Hepatocyte (in vitro differentiated cells): Measurements from ENCODE around the gene CLEC18B. TPM values are rescaled to one million over a fixed set of nuclear protein-coding genes. Genes with fewer than 3 reads are reported as not detected.
"Not testable (repeated sequence)": the region's sequence is repeated elsewhere in the genome, so short reads cannot be mapped to it uniquely, and the experiment has no call there.

ENCODE experiments used
- DNase-seq: peaks from one replicate; pipeline ENCODE4 v3.0.0-alpha.2; 2016; ENCODE audit warnings: low spot score
- H2AFZ ChIP-seq: fragments of 200-600 bp; sonication (generic); 2 replicates; pipeline ENCODE4 v1.6.0; 2016; ENCODE audit warnings: antibody characterized with exemption, mild to moderate bottlenecking
- H3K27ac ChIP-seq: fragments of 200-600 bp; sonication (generic); 2 replicates; pipeline ENCODE4 v1.5.1; 2016; ENCODE audit warnings: mild to moderate bottlenecking
- H3K27me3 ChIP-seq: fragments of 200-600 bp; sonication (generic); 2 replicates; pipeline ENCODE4 v1.6.1; 2016
- H3K36me3 ChIP-seq: fragments of 200-600 bp; sonication (generic); replicated peaks from 2 replicates; pipeline ENCODE4 v1.5.1; 2016; ENCODE audit warnings: low read depth; ENCODE audit not compliant: insufficient read depth
- H3K4me1 ChIP-seq: fragments of 200-600 bp; sonication (generic); 2 replicates; pipeline ENCODE4 v1.5.1; 2016; ENCODE audit warnings: mild to moderate bottlenecking, moderate library complexity; ENCODE audit not compliant: insufficient read depth
- H3K4me2 ChIP-seq: fragments of 200-600 bp; sonication (generic); 2 replicates; pipeline ENCODE4 v1.6.0; 2016
- H3K4me3 ChIP-seq: fragments of 200-600 bp; sonication (generic); 2 replicates; pipeline ENCODE4 v1.5.1; 2016; ENCODE audit warnings: mild to moderate bottlenecking
- H3K79me2 ChIP-seq: fragments of 200-600 bp; sonication (generic); 2 replicates; pipeline ENCODE4 v1.6.0; 2017; ENCODE audit warnings: mild to moderate bottlenecking
- H3K9me2 ChIP-seq: fragments of 200-600 bp; sonication (generic); replicated peaks from 2 replicates; pipeline ENCODE4 v1.6.0; 2017; ENCODE audit warnings: mild to moderate bottlenecking; ENCODE audit not compliant: insufficient read depth
- H3K9me3 ChIP-seq: fragments of 200-600 bp; sonication (generic); 2 replicates; pipeline ENCODE4 v1.5.1; 2016; ENCODE audit warnings: low read depth, mild to moderate bottlenecking
- H4K20me1 ChIP-seq: fragments of 200-600 bp; sonication (generic); 2 replicates; pipeline ENCODE4 v1.6.0; 2016; ENCODE audit warnings: mild to moderate bottlenecking; ENCODE audit not compliant: insufficient read depth, poor library complexity, severe bottlenecking
- EZH2 ChIP-seq: fragments of 200-600 bp; sonication (generic); IDR thresholded peaks from 2 replicates; pipeline ENCODE4 v1.6.1; 2016; ENCODE audit warnings: antibody characterized with exemption, mild to moderate bottlenecking, borderline replicate concordance
- EZH2phosphoT487 ChIP-seq: fragments of 200-600 bp; sonication (generic); IDR thresholded peaks from one replicate; pipeline ENCODE4 v1.6.1; 2018; ENCODE audit warnings: antibody characterized with exemption, mild to moderate bottlenecking, low read depth, moderate library complexity; ENCODE audit not compliant: unreplicated experiment, severe bottlenecking
- WGBS: methylation state at CpG from one replicate; pipeline ENCODE4 v1.1.6; 2016; ENCODE audit warnings: low lambda C conversion rate; ENCODE audit errors: missing lambda C conversion rate; 5-methylcytosine and 5-hydroxymethylcytosine counted together
- polyA plus RNA-seq: library from polyadenylated mRNA; unstranded; fragments of >200 nt; fragmentation: Nextera tagmentation; extraction: Ambion mirVana; gene quantifications from 2 replicates; pipeline ENCODE4 v1.2.1, GENCODE V29; 2016
- total RNA-seq: library from RNA; depleted of rRNA; stranded (reverse); fragments of >200 nt; gene quantifications from 2 replicates; pipeline ENCODE4 v1.2.3, GENCODE V29; 2014
- TF ChIP-seq, protein P1 (sequence below): fragments of 200-600 bp; sonication (generic); IDR thresholded peaks from 2 replicates; pipeline ENCODE4 v1.5.1; 2016; ENCODE audit warnings: antibody characterized with exemption, mild to moderate bottlenecking; ENCODE audit not compliant: poor library complexity

The CLEC18B gene
- total and polyA plus RNA-seq, 2 experiments from 2014 or later = 0.23 to 0.35 TPM

DNA sequence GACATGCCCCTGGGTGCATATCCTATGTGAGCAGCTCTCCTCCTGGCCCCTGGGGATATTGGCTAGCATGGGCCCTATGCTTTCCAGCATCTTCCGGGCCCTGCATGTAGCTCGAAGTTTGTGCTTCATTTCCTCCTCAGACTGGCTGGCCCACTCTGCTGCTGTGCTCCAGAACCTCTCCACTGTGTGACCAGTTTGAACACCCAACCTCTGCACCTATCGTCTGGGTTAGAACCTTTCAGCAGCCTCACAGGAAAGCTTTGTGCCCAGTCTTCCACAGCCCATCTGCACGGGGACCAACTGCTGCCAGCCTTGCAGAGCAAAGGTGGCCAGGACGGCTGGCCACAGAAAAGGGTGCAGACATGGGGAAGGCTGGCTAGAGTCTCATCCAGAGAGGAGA, 10.2 kb upstream of the CLEC18B start:
- H3K27me3 ChIP-seq = no peaks in the 10 kb centered on the region
- no peaks in the 10 kb centered on the region for H3K9me3 ChIP-seq
- H3K4me1 ChIP-seq = no peaks in the 10 kb centered on the region
- no peaks in the 10 kb centered on the region for H3K9me2 ChIP-seq
- H3K36me3 ChIP-seq = no peaks in the 10 kb centered on the region
- no peak overlapping the region for H3K4me3 ChIP-seq
- H3K27ac ChIP-seq = no peak overlapping the region
- WGBS = 88% methylated on average over 5 of the region's 5 CpGs
- TF ChIP-seq EZH2 (no peak), EZH2phosphoT487 (no peak)
- TF ChIP-seq, protein P1, sequence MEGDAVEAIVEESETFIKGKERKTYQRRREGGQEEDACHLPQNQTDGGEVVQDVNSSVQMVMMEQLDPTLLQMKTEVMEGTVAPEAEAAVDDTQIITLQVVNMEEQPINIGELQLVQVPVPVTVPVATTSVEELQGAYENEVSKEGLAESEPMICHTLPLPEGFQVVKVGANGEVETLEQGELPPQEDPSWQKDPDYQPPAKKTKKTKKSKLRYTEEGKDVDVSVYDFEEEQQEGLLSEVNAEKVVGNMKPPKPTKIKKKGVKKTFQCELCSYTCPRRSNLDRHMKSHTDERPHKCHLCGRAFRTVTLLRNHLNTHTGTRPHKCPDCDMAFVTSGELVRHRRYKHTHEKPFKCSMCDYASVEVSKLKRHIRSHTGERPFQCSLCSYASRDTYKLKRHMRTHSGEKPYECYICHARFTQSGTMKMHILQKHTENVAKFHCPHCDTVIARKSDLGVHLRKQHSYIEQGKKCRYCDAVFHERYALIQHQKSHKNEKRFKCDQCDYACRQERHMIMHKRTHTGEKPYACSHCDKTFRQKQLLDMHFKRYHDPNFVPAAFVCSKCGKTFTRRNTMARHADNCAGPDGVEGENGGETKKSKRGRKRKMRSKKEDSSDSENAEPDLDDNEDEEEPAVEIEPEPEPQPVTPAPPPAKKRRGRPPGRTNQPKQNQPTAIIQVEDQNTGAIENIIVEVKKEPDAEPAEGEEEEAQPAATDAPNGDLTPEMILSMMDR = no peak
- no peaks in the 10 kb centered on the region for H3K79me2 ChIP-seq
- no peak for DNase-seq
- no peaks in the 10 kb centered on the region for H4K20me1 ChIP-seq
- no peak overlapping the region for H3K4me2 ChIP-seq
- H2AFZ ChIP-seq = no peak overlapping the region

DNA sequence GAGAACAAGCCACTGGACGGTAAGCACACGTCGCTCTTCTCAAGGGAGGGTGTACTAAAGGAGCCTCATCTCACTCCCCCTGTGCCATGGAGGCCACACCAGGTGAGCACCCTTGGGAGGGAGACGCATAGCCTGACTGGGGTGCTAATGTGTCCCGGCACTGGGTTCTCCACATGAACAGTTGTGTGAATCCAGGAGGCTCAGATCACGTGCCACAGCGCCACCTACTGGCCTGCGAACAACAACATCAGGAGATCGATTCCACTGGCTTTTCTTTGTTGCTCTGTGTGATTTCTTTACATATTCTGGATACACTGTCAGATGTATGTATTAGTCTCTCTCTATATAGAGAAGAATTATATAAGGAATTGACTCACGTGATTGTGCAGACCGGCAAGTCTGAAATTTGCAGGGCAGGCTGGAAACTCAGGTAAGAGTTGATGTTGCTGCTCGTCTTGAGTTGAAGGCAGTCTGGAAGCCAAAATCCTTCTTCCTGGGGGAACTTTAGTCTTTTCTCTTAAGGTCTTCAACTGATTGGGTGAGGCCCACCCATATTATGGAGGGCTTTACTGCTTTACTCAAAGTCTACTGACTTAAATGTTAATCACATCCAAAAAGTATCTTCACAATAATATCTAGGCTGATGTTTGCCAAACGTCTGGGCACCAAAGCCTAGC, 8.9 kb upstream of the CLEC18B start:
- whole genome bisulfite sequencing = 41% methylated on average over 13 of the region's 13 CpGs
- H3K79me2 ChIP-seq, H3K4me3 ChIP-seq, H3K36me3 ChIP-seq, H3K9me2 ChIP-seq, H3K4me2 ChIP-seq, H3K4me1 ChIP-seq, H2AFZ ChIP-seq, H4K20me1 ChIP-seq, H3K27ac ChIP-seq, H3K27me3 ChIP-seq, H3K9me3 ChIP-seq: not testable (repeated sequence)
- DNase-seq = peak; percentile 26
- TF ChIP-seq, protein P1 = peak; percentile 71

DNA sequence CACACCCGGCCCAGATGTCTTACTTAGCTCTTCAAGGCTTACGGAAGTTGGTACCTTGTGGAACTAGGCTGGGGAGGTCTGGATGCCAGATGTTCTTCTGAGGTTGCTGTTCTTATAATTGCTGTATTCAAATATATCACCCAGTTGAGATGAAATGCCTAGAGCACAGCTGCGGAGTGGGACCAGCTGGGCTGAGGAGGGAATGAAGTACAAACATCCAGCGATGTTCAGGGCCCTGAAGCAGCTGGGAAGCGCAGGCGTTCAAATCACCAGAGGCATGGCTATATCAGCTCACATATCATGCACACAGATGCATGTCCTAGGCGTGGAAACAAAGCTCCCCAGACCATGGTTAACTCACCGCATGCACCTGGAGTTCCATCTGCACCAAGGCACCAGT, 7.2 kb upstream of the CLEC18B start:
- H3K4me3 ChIP-seq, H3K9me3 ChIP-seq, H2AFZ ChIP-seq, H3K36me3 ChIP-seq, H4K20me1 ChIP-seq, H3K9me2 ChIP-seq, H3K27me3 ChIP-seq, H3K27ac ChIP-seq, H3K79me2 ChIP-seq, DNase-seq, H3K4me2 ChIP-seq, H3K4me1 ChIP-seq: not testable (repeated sequence)
- 45% methylated on average over 2 of the region's 8 CpGs for WGBS

DNA sequence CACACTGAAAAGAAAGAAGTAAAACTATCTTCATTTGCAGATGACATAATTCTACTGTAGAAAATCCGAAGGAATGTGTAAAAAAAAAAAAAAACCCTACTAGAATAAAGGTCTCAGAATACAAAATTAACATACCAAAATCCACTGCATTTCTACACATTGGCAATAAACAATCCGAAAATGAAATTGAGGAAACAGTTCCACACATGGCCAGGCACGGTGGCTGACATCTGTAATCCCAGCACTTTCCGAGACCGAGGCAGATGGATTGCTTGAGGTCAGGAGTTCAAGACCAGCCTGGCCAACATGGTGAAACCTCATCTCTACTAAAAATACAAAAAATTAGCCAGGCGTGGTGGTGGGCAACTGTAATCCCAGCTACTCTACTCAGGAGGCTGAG, 4.5 kb upstream of the CLEC18B start:
- not testable (repeated sequence) for DNase-seq, H3K79me2 ChIP-seq, H3K27ac ChIP-seq, H2AFZ ChIP-seq, H3K4me1 ChIP-seq, H3K4me3 ChIP-seq, H3K9me3 ChIP-seq, H4K20me1 ChIP-seq, H3K9me2 ChIP-seq, H3K27me3 ChIP-seq, H3K36me3 ChIP-seq, H3K4me2 ChIP-seq
- WGBS = 84% methylated on average over 6 of the region's 6 CpGs

DNA sequence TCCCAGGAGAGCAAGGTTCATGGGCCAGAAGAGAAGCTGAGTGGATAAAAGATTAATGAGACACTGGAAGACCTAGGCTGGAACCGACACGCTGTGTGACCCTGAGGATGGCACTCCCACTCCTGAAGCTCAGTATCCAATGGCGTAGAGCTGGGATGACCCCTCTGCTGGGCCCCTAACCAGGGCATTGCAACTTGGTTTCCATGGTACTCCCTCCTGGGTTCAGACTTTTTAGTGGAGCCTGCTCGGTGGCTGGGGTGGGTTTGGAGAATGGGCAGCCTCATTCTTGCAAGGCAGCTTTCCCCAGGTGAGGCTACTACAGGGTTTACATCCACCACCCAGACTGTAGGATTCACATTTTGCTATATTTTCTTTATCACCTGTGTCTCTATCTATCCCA, 2.4 kb upstream of the CLEC18B start:
- H3K9me2 ChIP-seq, H3K4me3 ChIP-seq, H3K9me3 ChIP-seq, H3K4me2 ChIP-seq, H3K4me1 ChIP-seq, H3K27ac ChIP-seq, H4K20me1 ChIP-seq, H2AFZ ChIP-seq, H3K36me3 ChIP-seq, DNase-seq, H3K27me3 ChIP-seq, H3K79me2 ChIP-seq: not testable (repeated sequence)
- WGBS = 82% methylated on average over 4 of the region's 4 CpGs

DNA sequence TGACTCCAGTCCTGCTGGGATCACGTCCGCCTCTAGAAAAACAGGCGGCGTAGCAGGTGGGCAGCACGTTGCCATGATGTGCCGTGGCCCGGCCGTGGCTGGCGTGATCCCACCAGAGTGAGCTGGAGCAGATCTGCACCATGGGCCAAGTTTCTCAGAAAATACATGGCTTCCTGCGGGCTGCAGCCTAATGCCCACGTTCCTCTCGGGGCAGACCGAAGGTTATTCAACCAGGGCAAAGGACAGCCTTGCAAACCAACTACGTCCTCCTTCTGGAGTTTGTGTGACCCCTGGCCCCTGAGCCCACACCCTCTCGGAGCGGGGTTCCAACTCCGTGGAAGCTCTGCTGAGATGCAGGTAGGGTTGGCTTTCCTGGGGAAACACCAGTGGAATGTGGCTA, 808 bp upstream of the CLEC18B start:
- not testable (repeated sequence) for DNase-seq

DNA sequence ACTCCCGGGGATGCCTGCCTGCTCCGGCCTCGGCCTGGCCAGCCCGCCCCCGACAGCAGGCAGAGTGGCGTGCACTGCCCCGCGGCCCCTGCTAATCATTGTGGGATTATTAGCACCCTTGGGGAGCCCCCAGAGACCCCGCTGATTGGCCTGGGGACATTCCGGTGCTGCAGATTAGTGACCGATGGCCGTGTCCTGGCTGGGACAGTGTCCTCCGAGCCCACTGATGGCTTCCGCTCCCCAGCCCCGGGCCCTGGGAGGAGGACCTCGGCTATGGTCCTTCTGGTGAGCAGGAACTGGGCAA, 156 bp upstream of the CLEC18B start:
- not testable (repeated sequence) for H3K36me3 ChIP-seq, H4K20me1 ChIP-seq, H3K9me3 ChIP-seq, H3K79me2 ChIP-seq, H3K27me3 ChIP-seq, H3K9me2 ChIP-seq, H3K4me1 ChIP-seq, DNase-seq, H3K4me2 ChIP-seq, H3K27ac ChIP-seq, H2AFZ ChIP-seq, H3K4me3 ChIP-seq
- WGBS = 52% methylated on average over 2 of the region's 16 CpGs

More for the DNA sequence above, 808 bp upstream of the CLEC18B start:
- H3K4me1 ChIP-seq, H3K4me2 ChIP-seq, H2AFZ ChIP-seq, H3K36me3 ChIP-seq, H3K9me3 ChIP-seq, H3K9me2 ChIP-seq, H3K27me3 ChIP-seq, H3K4me3 ChIP-seq, H4K20me1 ChIP-seq, H3K27ac ChIP-seq, H3K79me2 ChIP-seq: not testable (repeated sequence)
- WGBS = 88% methylated on average over 5 of the region's 17 CpGs
